Testis (tissue), 2 donors: ENCODE data around the gene NAT9.

ENCODE experiments used
- CTCF ChIP-seq, 3 experiments: fragments of 450-650 bp in 2 of 3; fragments of 200-600 bp in 1 of 3; sonication (generic) in 1 of 3; IDR thresholded peaks; one replicate each; pipeline ENCODE4 v1.5.1; 2016 to 2019; ENCODE audit warnings: antibody characterized with exemption in 3 of 3, mild to moderate bottlenecking in 2 of 3, moderate library complexity in 1 of 3
- POLR2A ChIP-seq: fragments of 450-650 bp; IDR thresholded peaks from one replicate; pipeline ENCODE4 v1.6.1; 2017; ENCODE audit warnings: antibody characterized with exemption, mild to moderate bottlenecking, moderate library complexity

GRCh38 chr17:74759941-74760340 is 16.2 kb downstream of the NAT9 start:
- TF ChIP-seq CTCF (IDR thresholded peaks at IDR 0.05) (no peak), POLR2A (no peak)
